K562 (cell line): ENCODE measurements around the gene BEST1. TPM values are rescaled to one million over a fixed set of nuclear protein-coding genes. Genes with fewer than 3 reads are reported as not detected.

Experiments
- CEBPG ChIP-seq, 3 experiments: fragments of 200-800 bp in 1 of 3; sonication (Bioruptor generic) in 1 of 3; sonication (generic) in 1 of 3; formaldehyde crosslinking in 1 of 3; IDR thresholded peaks in 2 of 3; conservative IDR thresholded peaks in 1 of 3; 2 replicates each; pipeline versions ENCODE4 v1.6.1 to v1.8.0; 2016 to 2022; ENCODE audit warnings: missing compliant biosample characterization in 2 of 3, missing genetic modification characterization in 2 of 3, mild to moderate bottlenecking in 1 of 3, missing genetic modification reagents in 1 of 3
- EP300 ChIP-seq: IDR thresholded peaks from 2 replicates; pipeline ENCODE4 v1.6.1; 2012; ENCODE audit warnings: low read length, improper control_type of control experiment
- ETV5 ChIP-seq: sonication (generic); formaldehyde crosslinking; IDR thresholded peaks from 2 replicates; pipeline ENCODE4 v1.4.0; 2020; ENCODE audit warnings: low read depth, mild to moderate bottlenecking, missing genetic modification reagents
- FOXM1 ChIP-seq, 2 experiments: fragments of 450-650 bp in 1 of 2; sonication (generic) in 1 of 2; formaldehyde crosslinking in 1 of 2; IDR thresholded peaks; 2 replicates each; pipeline versions ENCODE4 v1.6.1 to v1.9.0; 2017 to 2022; ENCODE audit warnings: low read depth in 2 of 2, mild to moderate bottlenecking in 2 of 2, missing genetic modification reagents in 1 of 2, moderate library complexity in 1 of 2
- HSF4 ChIP-seq: fragments of 250-450 bp; sonication (Bioruptor Pico); IDR thresholded peaks from 2 replicates; pipeline ENCODE4 v2.1.2; 2022; ENCODE audit warnings: mild to moderate bottlenecking, moderate library complexity, borderline replicate concordance
- MCM5 ChIP-seq: fragments of 450-650 bp; IDR thresholded peaks from 2 replicates; pipeline ENCODE4 v1.6.1; 2016; ENCODE audit warnings: low read depth
- NFXL1 ChIP-seq: fragments of 450-650 bp; formaldehyde crosslinking; IDR thresholded peaks from 2 replicates; pipeline ENCODE4 v1.4.0; 2021; ENCODE audit warnings: mild to moderate bottlenecking
- RREB1 ChIP-seq: fragments of 250-450 bp; sonication (Bioruptor Pico); IDR thresholded peaks from 2 replicates; pipeline ENCODE4 v1.4.0; 2020
- SP2 ChIP-seq: IDR thresholded peaks from 2 replicates; pipeline ENCODE4 v1.6.1; 2011; ENCODE audit warnings: mild to moderate bottlenecking, low read depth, low read length, moderate library complexity; ENCODE audit not compliant: poor library complexity, severe bottlenecking; ENCODE audit errors: extremely low read depth
- SRSF1 ChIP-seq: fragments of 200-400 bp; formaldehyde crosslinking; IDR thresholded peaks from 2 replicates; pipeline ENCODE4 v1.6.1; 2017; ENCODE audit warnings: mild to moderate bottlenecking, low read depth, low read length, moderate library complexity
- U2AF2 ChIP-seq: fragments of 200-400 bp; formaldehyde crosslinking; optimal IDR thresholded peaks from 2 replicates; pipeline ENCODE3; 2017; ENCODE audit warnings: low read depth, mild to moderate bottlenecking, low read length
- ZNF41 ChIP-seq: fragments of 250-450 bp; sonication (Bioruptor Pico); conservative IDR thresholded peaks from 2 replicates; pipeline ENCODE4 v1.4.0; 2020; ENCODE audit warnings: mild to moderate bottlenecking
- ZNF57 ChIP-seq: fragments of 450-650 bp; formaldehyde crosslinking; IDR thresholded peaks from 2 replicates; pipeline ENCODE4 v1.4.0; 2020; ENCODE audit warnings: mild to moderate bottlenecking, moderate library complexity
- ZNF778 ChIP-seq: fragments of 450-650 bp; formaldehyde crosslinking; IDR thresholded peaks from 2 replicates; pipeline ENCODE4 v1.4.0; 2020; ENCODE audit warnings: mild to moderate bottlenecking, moderate library complexity
- polyA plus RNA-seq, 8 experiments: library from polyadenylated mRNA; depleted of rRNA in 4 of 8; stranded (reverse) in 5 of 8; unstranded in 3 of 8; fragments of >200 nt; fragmentation: Nextera tagmentation in 2 of 8; fragmentation: Illumina TruSeq in 1 of 8; extraction: Ambion mirVana in 2 of 8; extraction: Trizol in 1 of 8; gene quantifications; 2 replicates each; pipeline versions ENCODE4 v1.2.1 to v1.2.3, GENCODE V29; 2011 to 2014; ENCODE audit warnings: inconsistent platforms in 1 of 8, missing spikeins in 1 of 8
- total RNA-seq, 7 experiments: library from RNA; depleted of rRNA in 6 of 7; stranded (reverse); fragments of >200 nt in 6 of 7; fragmentation: Illumina TruSeq in 2 of 7; extraction: Trizol in 2 of 7; gene quantifications; 2 replicates each; pipeline versions ENCODE4 v1.2.1 to v1.2.3, GENCODE V29; 2011 to 2021; ENCODE audit warnings: low replicate concordance in 1 of 7
- TF ChIP-seq, protein P1 (sequence below), 2 experiments: fragments of 150-350 bp in 1 of 2; IDR thresholded peaks; 2 replicates each; pipeline ENCODE4 v1.6.1; 2012 to 2016; ENCODE audit warnings: low read depth in 2 of 2, low read length in 2 of 2, mild to moderate bottlenecking in 1 of 2, moderate library complexity in 1 of 2

Gene BEST1
- total and polyA plus RNA-seq, 9 of the 15 experiments (the other 6 are each of a cell fraction or from before 2014, with no cell fraction given): 0.07 to 1.3 (median 0.40) TPM

GRCh38 chr11:61949169-61950034 is 749 bp upstream of the BEST1 start (continued):
- 0 out of 2 replicates have a peak, but pooled peaks have one; percentile 11 for TF ChIP-seq RREB1 (CRISPR knock-in tag)
- TF ChIP-seq FOXM1 (IDR thresholded peaks at IDR 0.05; ENCODE audit: low read depth): no peak
- TF ChIP-seq FOXM1 (CRISPR knock-in tag; IDR thresholded peaks at IDR 0.05; ENCODE audit: low read depth): no peak
- TF ChIP-seq ZNF57 (CRISPR knock-in tag): no peak
- TF ChIP-seq ZNF778 (CRISPR knock-in tag): no peak
- TF ChIP-seq CEBPG (CRISPR knock-in tag; IDR thresholded peaks at IDR 0.05): peak; percentile 99
- peak; percentile 98 to 100 for TF ChIP-seq CEBPG (tag; conservative IDR thresholded peaks at IDR 0.05 in 1 of 2, IDR thresholded peaks at IDR 0.05 in 1 of 2)
- TF ChIP-seq MCM5: no peak
- no peak for TF ChIP-seq SP2
- TF ChIP-seq, protein P1, sequence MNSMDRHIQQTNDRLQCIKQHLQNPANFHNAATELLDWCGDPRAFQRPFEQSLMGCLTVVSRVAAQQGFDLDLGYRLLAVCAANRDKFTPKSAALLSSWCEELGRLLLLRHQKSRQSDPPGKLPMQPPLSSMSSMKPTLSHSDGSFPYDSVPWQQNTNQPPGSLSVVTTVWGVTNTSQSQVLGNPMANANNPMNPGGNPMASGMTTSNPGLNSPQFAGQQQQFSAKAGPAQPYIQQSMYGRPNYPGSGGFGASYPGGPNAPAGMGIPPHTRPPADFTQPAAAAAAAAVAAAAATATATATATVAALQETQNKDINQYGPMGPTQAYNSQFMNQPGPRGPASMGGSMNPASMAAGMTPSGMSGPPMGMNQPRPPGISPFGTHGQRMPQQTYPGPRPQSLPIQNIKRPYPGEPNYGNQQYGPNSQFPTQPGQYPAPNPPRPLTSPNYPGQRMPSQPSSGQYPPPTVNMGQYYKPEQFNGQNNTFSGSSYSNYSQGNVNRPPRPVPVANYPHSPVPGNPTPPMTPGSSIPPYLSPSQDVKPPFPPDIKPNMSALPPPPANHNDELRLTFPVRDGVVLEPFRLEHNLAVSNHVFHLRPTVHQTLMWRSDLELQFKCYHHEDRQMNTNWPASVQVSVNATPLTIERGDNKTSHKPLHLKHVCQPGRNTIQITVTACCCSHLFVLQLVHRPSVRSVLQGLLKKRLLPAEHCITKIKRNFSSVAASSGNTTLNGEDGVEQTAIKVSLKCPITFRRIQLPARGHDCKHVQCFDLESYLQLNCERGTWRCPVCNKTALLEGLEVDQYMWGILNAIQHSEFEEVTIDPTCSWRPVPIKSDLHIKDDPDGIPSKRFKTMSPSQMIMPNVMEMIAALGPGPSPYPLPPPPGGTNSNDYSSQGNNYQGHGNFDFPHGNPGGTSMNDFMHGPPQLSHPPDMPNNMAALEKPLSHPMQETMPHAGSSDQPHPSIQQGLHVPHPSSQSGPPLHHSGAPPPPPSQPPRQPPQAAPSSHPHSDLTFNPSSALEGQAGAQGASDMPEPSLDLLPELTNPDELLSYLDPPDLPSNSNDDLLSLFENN (IDR thresholded peaks at IDR 0.05; ENCODE audit: low read depth in 2 of 2, low read length in 2 of 2): no peak
- no peak for TF ChIP-seq U2AF2
- peak; percentile 72; the same call in 1 of the 2 replicates for TF ChIP-seq ZNF41 (CRISPR knock-in tag)
- TF ChIP-seq SRSF1: no peak
- TF ChIP-seq EP300: peak; percentile 96
- peak; percentile 62; the same call in 1 of the 2 replicates for TF ChIP-seq NFXL1 (CRISPR knock-in tag)
- TF ChIP-seq ETV5: no peak
- peak; percentile 50 for TF ChIP-seq HSF4 (CRISPR knock-in tag)
